HCT116 (cell line): ENCODE data around the gene NHERF2. TPM values are rescaled to one million over a fixed set of nuclear protein-coding genes. Genes with fewer than 3 reads are reported as not detected.

ENCODE experiments used
- ATAC-seq: fragments of 200-7000 bp; cut with Tn5 transposase; 2 replicates; pipeline ENCODE4 v1.9.1; 2020; ENCODE audit warnings: mild to moderate bottlenecking, moderate library complexity
- BruUV-seq: library from RNA; stranded (reverse); fragments of 400-500 nt; replicated peaks from 2 replicates; lab custom pipeline; 2021; lab: Mats Ljungman, UMichigan
- CTCF ChIA-PET: fragments of 300-600 bp; sonication (Branson Sonifier 250); formaldehyde crosslinking; loops from one replicate; lab custom pipeline; 2021; ENCODE audit warnings: antibody characterized with exemption; lab: Charles Lee
- POLR2A ChIA-PET: fragments of 300-600, 350-600 bp; sonication (Branson Sonifier 250); formaldehyde crosslinking; loops from one replicate; lab custom pipeline; 2021; ENCODE audit warnings: antibody characterized with exemption; lab: Charles Lee
- RAD21 ChIA-PET, 2 experiments: fragments of 300-600 bp; sonication (Branson Sonifier 250); formaldehyde crosslinking; loops; one replicate each; lab custom pipeline; 2023; ENCODE audit warnings: low total read pairs in 2 of 2; ENCODE audit not compliant: uncharacterized antibody in 2 of 2, unreplicated experiment in 2 of 2, low non-redundant PET in 1 of 2; lab: Charles Lee
- DNase-seq: peaks from one replicate; pipeline ENCODE4 v3.0.0-alpha.2; 2010; ENCODE audit warnings: low read depth, low spot score
- H2AFZ ChIP-seq: fragments of 200-600 bp; shearing (Covaris generic), sonication (generic); 2 replicates; pipeline ENCODE4 v1.6.1; 2017; ENCODE audit warnings: low read depth, mixed run types, mixed read lengths, antibody characterized with exemption, low read length; ENCODE audit not compliant: poor library complexity, severe bottlenecking
- H3K27ac ChIP-seq: 2 replicates; pipeline ENCODE4 v1.5.1; 2012; ENCODE audit warnings: low read depth, low read length
- H3K27me3 ChIP-seq: fragments of 200-600 bp; sonication (generic); 2 replicates; pipeline ENCODE4 v1.6.1; 2016; ENCODE audit warnings: mixed run types, low read length, mixed read lengths; ENCODE audit not compliant: insufficient read depth
- H3K36me3 ChIP-seq, 2 experiments: fragments of 200-500 bp in 1 of 2; fragments of 200-600 bp in 1 of 2; sonication (Bioruptor generic) in 1 of 2; sonication (generic) in 1 of 2; 2 replicates each; pipeline versions ENCODE4 v1.5.1 to v1.6.1; 2014 to 2016; ENCODE audit warnings: low read length in 2 of 2, inconsistent platforms in 1 of 2, mixed read lengths in 1 of 2, mixed run types in 1 of 2; ENCODE audit not compliant: insufficient read depth in 2 of 2, control insufficient read depth in 1 of 2
- H3K4me1 ChIP-seq, 2 experiments: fragments of 200-600 bp in 1 of 2; sonication (generic) in 1 of 2; 2 replicates each; pipeline versions ENCODE4 v1.5.1 to v1.6.1; 2012 to 2017; ENCODE audit warnings: low read length in 2 of 2, inconsistent platforms in 1 of 2, mild to moderate bottlenecking in 1 of 2, mixed read lengths in 1 of 2, mixed run types in 1 of 2, moderate library complexity in 1 of 2; ENCODE audit not compliant: insufficient read depth in 2 of 2, control insufficient read depth in 1 of 2
- H3K4me2 ChIP-seq: fragments of 200-600 bp; sonication (generic); 2 replicates; pipeline ENCODE4 v1.6.1; 2017; ENCODE audit warnings: mixed run types, low read length, mixed read lengths
- H3K4me3 ChIP-seq, 2 experiments: fragments of 200-600 bp in 1 of 2; sonication (generic) in 1 of 2; replicated peaks in 1 of 2; 2 replicates each; pipeline ENCODE4 v1.5.1; 2011 to 2016; ENCODE audit warnings: low read length in 2 of 2, control low read depth in 1 of 2, low read depth in 1 of 2, mild to moderate bottlenecking in 1 of 2, mixed read lengths in 1 of 2, mixed run types in 1 of 2
- H3K79me2 ChIP-seq: fragments of 200-600 bp; sonication (generic); 2 replicates; pipeline ENCODE4 v1.6.1; 2017; ENCODE audit warnings: mild to moderate bottlenecking, mixed run types, low read length, moderate library complexity, mixed read lengths; ENCODE audit not compliant: insufficient read depth
- H3K9ac ChIP-seq: fragments of 200-600 bp; sonication (generic); 2 replicates; pipeline ENCODE4 v1.6.1; 2016; ENCODE audit warnings: low read length, mixed read lengths
- H3K9me2 ChIP-seq: fragments of 200-600 bp; sonication (generic), shearing (Covaris generic); 2 replicates; pipeline ENCODE4 v1.6.1; 2017; ENCODE audit warnings: mixed run types, mild to moderate bottlenecking, moderate library complexity; ENCODE audit not compliant: insufficient read depth
- H3K9me3 ChIP-seq, 2 experiments: fragments of 200-500 bp in 1 of 2; fragments of 200-600 bp in 1 of 2; sonication (Bioruptor generic) in 1 of 2; sonication (generic) in 1 of 2; 2 replicates each; pipeline ENCODE4 v1.6.1; 2014 to 2017; ENCODE audit warnings: low read length in 2 of 2, mixed read lengths in 2 of 2, inconsistent platforms in 1 of 2, low read depth in 1 of 2, mild to moderate bottlenecking in 1 of 2, mixed run types in 1 of 2, moderate library complexity in 1 of 2; ENCODE audit not compliant: control insufficient read depth in 1 of 2, insufficient read depth in 1 of 2
- H4K20me1 ChIP-seq: fragments of 200-600 bp; sonication (generic), shearing (Covaris generic); 2 replicates; pipeline ENCODE4 v1.6.1; 2017; ENCODE audit warnings: mixed run types, mild to moderate bottlenecking, moderate library complexity; ENCODE audit not compliant: insufficient read depth
- EGR1 ChIP-seq: IDR thresholded peaks from 2 replicates; pipeline ENCODE4 v1.6.1; 2012; ENCODE audit warnings: low read depth
- ELF1 ChIP-seq: IDR thresholded peaks from 2 replicates; pipeline ENCODE4 v1.6.1; 2012; ENCODE audit warnings: low read depth, borderline replicate concordance
- EZH2 ChIP-seq: fragments of 200-600 bp; sonication (generic); IDR thresholded peaks from 2 replicates; pipeline ENCODE4 v1.6.1; 2017; ENCODE audit warnings: antibody characterized with exemption, mixed run types
- EZH2phosphoT487 ChIP-seq: fragments of 200-600 bp; IDR thresholded peaks from 2 replicates; pipeline ENCODE4 v1.6.1; 2018; ENCODE audit warnings: antibody characterized with exemption, borderline replicate concordance
- FOSL1 ChIP-seq: IDR thresholded peaks from 2 replicates; pipeline ENCODE4 v1.6.1; 2012; ENCODE audit warnings: low read depth
- POLR2A ChIP-seq: IDR thresholded peaks from 2 replicates; pipeline ENCODE4 v1.7.0; 2011; ENCODE audit warnings: borderline replicate concordance; ENCODE audit not compliant: insufficient read depth, insufficient read length; ENCODE audit errors: extremely low read depth
- RAD21 ChIP-seq: IDR thresholded peaks from 2 replicates; pipeline ENCODE4 v1.6.1; 2012; ENCODE audit warnings: low read depth, mild to moderate bottlenecking
- SIN3A ChIP-seq: IDR thresholded peaks from 2 replicates; pipeline ENCODE4 v1.6.1; 2012; ENCODE audit warnings: low read depth
- SP1 ChIP-seq: IDR thresholded peaks from 2 replicates; pipeline ENCODE4 v1.6.1; 2012; ENCODE audit warnings: low read depth
- SRF ChIP-seq: IDR thresholded peaks from 2 replicates; pipeline ENCODE4 v1.6.1; 2012; ENCODE audit warnings: low read depth
- TCF7L2 ChIP-seq: IDR thresholded peaks from 2 replicates; pipeline ENCODE4 v1.7.0; 2011; ENCODE audit warnings: borderline replicate concordance, inconsistent platforms; ENCODE audit not compliant: insufficient read depth, insufficient read length; ENCODE audit errors: extremely low read depth
- ZNF274 ChIP-seq: fragments of 200-500 bp; sonication (Bioruptor generic); IDR thresholded peaks from 2 replicates; pipeline ENCODE4 v1.6.1; 2014; ENCODE audit warnings: mild to moderate bottlenecking, low read depth, low read length, inconsistent platforms
- intact Hi-C: fragments of 100-400 bp; cut with micrococcal nuclease; formaldehyde crosslinking; loops from 2 replicates; pipeline ENCODE4 v1.10.0; 2022
- total RNA-seq: library from RNA; stranded (reverse); gene quantifications from one replicate; pipeline ENCODE4 v1.2.1, GENCODE V29; 2021; ENCODE audit not compliant: unreplicated experiment
- TF ChIP-seq, protein P1 (sequence below): IDR thresholded peaks from 2 replicates; pipeline ENCODE4 v1.6.1; 2012
- TF ChIP-seq, protein P2 (sequence below), 3 experiments: fragments of 200-600 bp in 1 of 3; sonication (generic) in 1 of 3; IDR thresholded peaks in 2 of 3; conservative IDR thresholded peaks in 1 of 3; 2 replicates each; pipeline ENCODE4 v1.5.1; 2012 to 2017; ENCODE audit warnings: low read depth in 2 of 3, low read length in 2 of 3, antibody characterized with exemption in 1 of 3, borderline replicate concordance in 1 of 3, control low read depth in 1 of 3, mild to moderate bottlenecking in 1 of 3, mixed read lengths in 1 of 3, mixed run types in 1 of 3, moderate library complexity in 1 of 3; ENCODE audit not compliant: insufficient read depth in 1 of 3
- TF ChIP-seq, protein P3 (sequence below): IDR thresholded peaks from 2 replicates; pipeline ENCODE4 v1.6.1; 2012

The NHERF2 gene
- total RNA-seq, 1 experiment from 2014 or later, result 58.4 TPM

DNA sequence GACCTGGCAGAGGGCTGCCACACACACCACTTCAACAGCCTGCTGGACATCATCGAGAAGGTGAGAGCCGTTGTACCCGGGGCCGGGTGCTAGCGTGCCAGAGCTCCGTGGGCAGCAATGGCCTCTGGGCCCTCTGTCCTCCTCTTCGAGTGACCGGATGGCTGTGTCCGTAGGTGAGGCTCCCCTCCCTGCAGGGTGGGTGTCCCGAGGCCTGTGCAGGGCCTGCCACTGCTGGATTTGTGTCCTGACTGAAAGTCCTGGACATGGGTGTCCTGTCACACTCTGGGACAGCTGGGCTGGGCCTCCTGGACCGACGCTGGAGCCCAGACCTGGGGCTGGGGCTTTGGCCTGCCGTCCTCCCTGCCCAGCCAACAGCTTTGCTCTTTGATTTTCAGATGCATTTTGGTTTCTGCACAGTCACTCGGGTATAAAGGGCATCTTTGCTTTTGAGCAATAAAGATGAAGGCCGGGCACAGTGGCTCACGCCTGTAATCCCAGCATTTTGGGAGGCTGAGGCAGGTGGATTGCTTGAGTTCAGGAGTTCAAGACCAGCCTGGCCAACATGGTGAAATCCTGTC lies 37.8 kb downstream of the NHERF2 start:
- Histone ChIP-seq H3K9me3 (no peaks in the 10 kb centered on the region), H3K79me2 (no peaks in the 10 kb centered on the region), H3K27me3 (no peaks in the 10 kb centered on the region), H3K4me3 (no peak overlapping the region), H4K20me1 (no peaks in the 10 kb centered on the region), H3K4me2 (no peak overlapping the region), H3K9ac (no peak overlapping the region), H3K9me2 (no peaks in the 10 kb centered on the region), H3K4me1 (no peaks in the 10 kb centered on the region), H2AFZ (no peak overlapping the region), H3K36me3 (peaks cover 5 to 7% of the 10 kb centered on the region in 2 experiments; a peak in 3 of 4 replicates), H3K27ac (no peak overlapping the region)
- POLR2A ChIA-PET, result no interaction called here
- DNase-seq (no peak), ATAC-seq (no peak)
- TF ChIP-seq SIN3A (no peak), TCF7L2 (no peak), FOSL1 (no peak), ELF1 (no peak), SP1 (no peak), SRF (no peak), EZH2 (no peak), ZNF274 (no peak), RAD21 (no peak), EZH2phosphoT487 (no peak), EGR1 (no peak), POLR2A (no peak)
- TF ChIP-seq, protein P1, sequence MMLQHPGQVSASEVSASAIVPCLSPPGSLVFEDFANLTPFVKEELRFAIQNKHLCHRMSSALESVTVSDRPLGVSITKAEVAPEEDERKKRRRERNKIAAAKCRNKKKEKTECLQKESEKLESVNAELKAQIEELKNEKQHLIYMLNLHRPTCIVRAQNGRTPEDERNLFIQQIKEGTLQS, result no peak
- TF ChIP-seq, protein P2, sequence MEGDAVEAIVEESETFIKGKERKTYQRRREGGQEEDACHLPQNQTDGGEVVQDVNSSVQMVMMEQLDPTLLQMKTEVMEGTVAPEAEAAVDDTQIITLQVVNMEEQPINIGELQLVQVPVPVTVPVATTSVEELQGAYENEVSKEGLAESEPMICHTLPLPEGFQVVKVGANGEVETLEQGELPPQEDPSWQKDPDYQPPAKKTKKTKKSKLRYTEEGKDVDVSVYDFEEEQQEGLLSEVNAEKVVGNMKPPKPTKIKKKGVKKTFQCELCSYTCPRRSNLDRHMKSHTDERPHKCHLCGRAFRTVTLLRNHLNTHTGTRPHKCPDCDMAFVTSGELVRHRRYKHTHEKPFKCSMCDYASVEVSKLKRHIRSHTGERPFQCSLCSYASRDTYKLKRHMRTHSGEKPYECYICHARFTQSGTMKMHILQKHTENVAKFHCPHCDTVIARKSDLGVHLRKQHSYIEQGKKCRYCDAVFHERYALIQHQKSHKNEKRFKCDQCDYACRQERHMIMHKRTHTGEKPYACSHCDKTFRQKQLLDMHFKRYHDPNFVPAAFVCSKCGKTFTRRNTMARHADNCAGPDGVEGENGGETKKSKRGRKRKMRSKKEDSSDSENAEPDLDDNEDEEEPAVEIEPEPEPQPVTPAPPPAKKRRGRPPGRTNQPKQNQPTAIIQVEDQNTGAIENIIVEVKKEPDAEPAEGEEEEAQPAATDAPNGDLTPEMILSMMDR (IDR thresholded peaks at IDR 0.05 in 2 of 3, conservative IDR thresholded peaks at IDR 0.05 in 1 of 3; ENCODE audit: borderline replicate concordance in 1 of 3, insufficient read depth in 1 of 3, low read depth in 2 of 3, low read length in 2 of 3), result no peak
- TF ChIP-seq, protein P3, sequence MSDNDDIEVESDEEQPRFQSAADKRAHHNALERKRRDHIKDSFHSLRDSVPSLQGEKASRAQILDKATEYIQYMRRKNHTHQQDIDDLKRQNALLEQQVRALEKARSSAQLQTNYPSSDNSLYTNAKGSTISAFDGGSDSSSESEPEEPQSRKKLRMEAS, result no peak
- CTCF ChIA-PET, result no interaction called here
- BruUV-seq, result no TSS peak
- intact Hi-C loops, result no loop called here
- RAD21 ChIA-PET, result no interaction called here
